GM13977 (cell line): ENCODE measurements around the gene IFRD1.

ENCODE experiments used
- DNase-seq: peaks from one replicate; pipeline ENCODE4 v3.0.0; 2012; ENCODE audit warnings: low spot score
- CTCF ChIP-seq: IDR thresholded peaks from 2 replicates; pipeline ENCODE4 v1.5.1; 2012; ENCODE audit warnings: mild to moderate bottlenecking, control low read depth; ENCODE audit not compliant: insufficient read depth; ENCODE audit errors: extremely low read depth, missing control alignments
- in situ Hi-C: fragments of 300-500 bp; cut with MboI; formaldehyde crosslinking; loops from one replicate; pipeline ENCODE4 v1.12.0; 2022; ENCODE audit warnings: low sequenced_read_pairs, low pct_unique_long_range_greater_than_20kb, mixed read lengths, inconsistent platforms; ENCODE audit not compliant: unreplicated experiment

The IFRD1 gene

DNA sequence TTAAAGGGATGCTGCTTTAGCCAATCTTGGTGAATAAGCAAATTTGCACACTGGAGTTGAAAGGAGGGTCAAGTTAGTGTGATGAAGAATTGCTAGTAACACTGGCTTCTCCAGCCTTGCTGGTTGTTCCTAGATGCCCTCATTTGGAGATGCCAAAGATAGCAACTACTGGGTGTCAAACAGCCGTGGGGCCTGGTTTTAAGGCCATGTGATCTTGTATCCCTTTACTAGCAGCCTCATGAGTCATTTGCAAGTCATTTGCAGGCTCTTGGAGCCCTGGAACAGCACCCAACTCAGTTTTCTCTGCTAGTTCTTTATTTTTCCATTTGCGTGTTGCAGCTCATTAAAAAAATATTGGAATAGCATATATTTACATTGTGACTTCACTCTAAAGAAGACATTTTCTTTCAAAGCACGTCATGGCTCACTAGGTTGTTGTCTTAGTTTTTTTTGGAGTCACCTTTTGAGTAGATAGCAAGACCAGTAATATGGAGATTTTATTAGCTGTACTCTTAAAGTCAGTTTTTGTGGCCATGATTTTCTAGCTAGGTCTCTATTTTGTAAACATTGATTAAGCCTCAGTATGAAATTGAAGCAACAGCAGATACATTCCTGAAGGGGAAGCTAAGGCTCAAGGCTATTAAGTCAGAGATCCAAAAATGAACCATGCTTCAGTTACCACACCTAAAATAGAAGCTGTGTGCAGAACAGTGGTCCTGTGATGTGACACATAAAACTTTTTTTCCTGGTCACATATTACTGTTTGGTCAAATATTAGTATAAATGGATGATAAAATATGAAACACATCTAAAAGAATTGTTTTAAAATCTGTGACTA, 31.8 kb downstream of the IFRD1 start:
- no peak for DNase-seq
- no peak for TF ChIP-seq CTCF
- in situ Hi-C loops = loop anchor here (25.0 kb wide), 1 partner anchor 720 kb away; no protein-coding TSS in a partner anchor

DNA sequence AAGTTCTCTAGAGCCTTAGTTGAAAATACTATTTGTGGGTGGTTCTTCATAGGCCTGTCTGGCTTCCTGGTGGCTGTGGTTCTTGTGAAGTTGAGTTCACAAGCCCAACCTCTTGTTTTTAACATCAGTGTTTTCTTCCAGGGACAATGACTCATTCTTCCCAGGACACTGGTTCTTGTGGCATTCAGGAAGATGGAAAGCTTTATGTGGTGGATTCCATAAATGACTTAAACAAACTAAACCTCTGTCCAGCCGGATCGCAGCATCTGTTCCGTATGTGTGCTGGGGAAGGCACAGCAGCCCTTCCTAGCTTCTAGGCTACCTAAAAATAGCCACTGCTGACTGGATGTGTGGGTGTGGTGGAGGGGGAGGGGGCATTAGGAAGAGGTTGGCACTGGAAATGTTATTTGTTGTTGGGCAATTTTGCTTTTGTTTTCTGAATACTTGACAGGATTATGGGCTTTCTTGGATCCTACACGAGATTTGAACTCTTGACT, 34.5 kb downstream of the IFRD1 start:
- no peak for DNase-seq
- in situ Hi-C loops = loop anchor here (25.0 kb wide), 1 partner anchor 722 kb away; no protein-coding TSS in a partner anchor

GRCh38 chr7:112485766-112486165, 35.5 kb downstream of the IFRD1 start:
- no peak for TF ChIP-seq CTCF

More for the DNA sequence above, 34.5 kb downstream of the IFRD1 start:
- TF ChIP-seq CTCF = no peak

DNA sequence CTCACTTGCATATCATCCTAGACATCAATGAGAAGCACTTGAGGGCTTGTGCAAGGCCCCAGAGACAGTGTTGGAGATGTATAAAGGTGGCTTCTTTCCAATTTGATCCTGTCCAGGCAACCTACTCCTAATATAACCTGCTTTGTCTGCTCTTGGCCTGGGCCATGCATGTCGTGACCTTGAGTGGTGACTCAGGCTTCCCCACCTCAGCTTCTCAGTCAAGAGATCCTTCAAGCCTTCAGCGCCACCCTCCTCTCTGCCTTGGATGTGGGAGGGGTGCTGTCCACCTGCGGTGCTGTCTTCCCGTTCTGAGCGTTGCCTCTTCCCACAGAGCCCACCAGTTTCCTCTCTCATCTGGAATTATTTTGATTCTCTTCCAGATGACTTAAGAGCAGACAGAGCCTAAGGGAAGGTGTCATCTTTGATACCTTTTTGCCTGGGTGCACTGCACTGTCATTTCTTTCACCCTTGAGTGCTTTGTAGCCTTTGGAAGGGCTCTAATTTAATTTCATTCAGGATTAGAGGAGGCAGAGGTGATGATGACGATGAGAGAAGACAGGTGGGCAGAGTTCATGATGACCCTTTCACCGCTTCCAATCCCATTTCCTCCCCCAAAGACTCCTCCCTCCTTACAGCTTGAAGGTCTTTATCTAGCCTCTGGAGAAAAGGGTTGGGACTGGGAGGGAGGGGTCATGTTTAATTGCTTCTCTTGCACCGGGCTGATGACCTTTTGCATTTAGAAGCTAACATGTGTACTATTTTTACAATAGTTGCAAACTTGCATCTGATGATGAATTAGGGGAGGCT, 37.4 kb downstream of the IFRD1 start:
- DNase-seq = no peak
- TF ChIP-seq CTCF = no peak
- in situ Hi-C loops = loop anchor here (25.0 kb wide), 1 partner anchor 725 kb away; no protein-coding TSS in a partner anchor

More at GRCh38 chr7:112485766-112486165, 35.5 kb downstream of the IFRD1 start:
- no peak for DNase-seq
- in situ Hi-C loops = loop anchor here (25.0 kb wide), 1 partner anchor 723 kb away; no protein-coding TSS in a partner anchor

DNA sequence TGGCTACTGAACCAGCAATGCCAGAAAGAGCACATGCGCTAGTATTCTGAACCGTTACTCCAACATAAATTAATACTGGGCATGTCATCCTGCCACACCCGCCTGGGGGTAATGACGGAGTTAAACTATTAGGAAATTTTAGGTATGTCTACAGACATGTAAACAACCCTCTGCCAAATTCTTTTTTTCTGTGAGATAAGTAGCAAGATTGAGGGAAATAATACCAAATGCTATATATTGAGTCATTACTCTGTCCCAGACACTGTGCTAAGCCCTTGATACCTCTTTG, 37.9 kb downstream of the IFRD1 start:
- in situ Hi-C loops = loop anchor here (25.0 kb wide), 1 partner anchor 726 kb away; no protein-coding TSS in a partner anchor
- no peak for TF ChIP-seq CTCF
- DNase-seq = no peak

DNA sequence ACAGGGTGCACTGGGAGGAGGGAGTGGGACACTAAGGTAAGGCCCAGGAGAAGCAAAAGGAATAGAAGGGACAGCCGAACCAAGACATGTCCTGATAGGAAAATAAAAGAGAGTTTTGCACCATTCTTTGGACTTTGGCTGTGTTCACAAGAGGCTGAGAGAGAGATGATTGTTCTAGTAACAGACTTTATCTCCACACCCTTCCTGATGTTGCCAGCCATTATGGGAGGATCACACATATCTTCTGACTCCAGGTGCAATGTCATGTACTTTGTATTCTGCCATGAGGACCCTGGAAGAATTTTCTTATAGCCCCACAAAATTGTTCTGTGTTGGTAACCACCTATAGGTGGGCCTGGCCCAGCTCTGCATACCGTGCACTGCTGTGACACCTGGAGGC, 41.9 kb downstream of the IFRD1 start:
- no peak for TF ChIP-seq CTCF
- in situ Hi-C loops = loop anchor here (25.0 kb wide), 1 partner anchor 730 kb away; no protein-coding TSS in a partner anchor
- no peak for DNase-seq
